ENCODE results near the gene GSDMA. TPM values are rescaled to one million over a fixed set of nuclear protein-coding genes. Genes with fewer than 3 reads are reported as not detected.
A peak's percentile ranks its signal among the peaks of the same experiment; 100 is the strongest.

Gene GSDMA
- total RNA-seq, 1 experiment from 2014 or later = not detected

GRCh38 chr17:39963829-39964228 is 1.0 kb downstream of the GSDMA start:
- Histone ChIP-seq H2AFZ (ENCODE audit: low read length) (no peak overlapping the region), H2AK5ac (ENCODE audit: insufficient read length, low read length) (no peak overlapping the region), H3K9ac (ENCODE audit: extremely low read depth, insufficient read length, low read length) (no peak overlapping the region), H3K79me2 (ENCODE audit: insufficient read depth, low read length) (no peaks in the 10 kb centered on the region), H2BK12ac (ENCODE audit: insufficient read length, low read depth, low read length) (no peak overlapping the region), H2BK20ac (ENCODE audit: low read depth, low read length, poor library complexity, severe bottlenecking) (no peak overlapping the region), H3K56ac (ENCODE audit: insufficient read length, low read depth, low read length) (no peak overlapping the region), H4K91ac (ENCODE audit: insufficient read length, low read depth, low read length) (no peak overlapping the region), H3K27ac (ENCODE audit: insufficient read length, low read depth, low read length) (no peak overlapping the region), H3K4me2 (ENCODE audit: insufficient read depth, insufficient read length, low read length) (no peak overlapping the region), H2BK15ac (ENCODE audit: low read depth, low read length) (no peak overlapping the region), H3K23me2 (ENCODE audit: insufficient read length, low read depth, low read length, poor library complexity, severe bottlenecking) (no peaks in the 10 kb centered on the region), H3K79me1 (ENCODE audit: insufficient read depth, low read depth, low read length, poor library complexity, severe bottlenecking) (no peaks in the 10 kb centered on the region), H3K4ac (ENCODE audit: low read depth, low read length) (no peak overlapping the region), H3K14ac (ENCODE audit: insufficient read depth, low read length) (no peak overlapping the region), H2BK120ac (ENCODE audit: low read depth, low read length, poor library complexity, severe bottlenecking) (no peak overlapping the region), H2BK5ac (ENCODE audit: insufficient read length, low read length) (no peak overlapping the region), H3K27me3 (ENCODE audit: insufficient read depth, low read length) (no peaks in the 10 kb centered on the region; the same call in 1 of the 2 replicates), H4K20me1 (ENCODE audit: control insufficient read depth, insufficient read depth, insufficient read length) (no peaks in the 10 kb centered on the region), H3K9me3 (ENCODE audit: control insufficient read depth, low read depth, low read length) (no peaks in the 10 kb centered on the region), H4K8ac (replicated peaks; ENCODE audit: insufficient read length, low read depth, low read length) (no peak overlapping the region), H3K18ac (ENCODE audit: insufficient read length, low read depth, low read length) (no peak overlapping the region), H3K23ac (ENCODE audit: insufficient read length, low read depth, low read length) (no peak overlapping the region), H3K4me1 (ENCODE audit: insufficient read depth, low read length) (peaks cover 2% of the 10 kb centered on the region; the same call in 1 of the 2 replicates), H3T11ph (ENCODE audit: low read length) (no peak overlapping the region), H4K5ac (ENCODE audit: insufficient read length, low read depth, low read length) (no peak overlapping the region)
- Mint-ChIP-seq H3K27me3 (ENCODE audit: low read depth) (peaks cover 14% of the 10 kb centered on the region), H3K9me3 (no peaks in the 10 kb centered on the region), H3K4me1 (peaks cover 4 to 11% of the 10 kb centered on the region in 2 experiments; a peak in 3 of 4 replicates), H3K36me3 (ENCODE audit: insufficient read depth in 1 of 3, low read depth in 3 of 3) (no peaks in the 10 kb centered on the region), H3K4me3 (no peak overlapping the region), H3K27ac (peak overlapping the region in 1 of 3 experiments; percentile 31; a peak in 1 of 7 replicates)
- TF ChIP-seq, protein P1, sequence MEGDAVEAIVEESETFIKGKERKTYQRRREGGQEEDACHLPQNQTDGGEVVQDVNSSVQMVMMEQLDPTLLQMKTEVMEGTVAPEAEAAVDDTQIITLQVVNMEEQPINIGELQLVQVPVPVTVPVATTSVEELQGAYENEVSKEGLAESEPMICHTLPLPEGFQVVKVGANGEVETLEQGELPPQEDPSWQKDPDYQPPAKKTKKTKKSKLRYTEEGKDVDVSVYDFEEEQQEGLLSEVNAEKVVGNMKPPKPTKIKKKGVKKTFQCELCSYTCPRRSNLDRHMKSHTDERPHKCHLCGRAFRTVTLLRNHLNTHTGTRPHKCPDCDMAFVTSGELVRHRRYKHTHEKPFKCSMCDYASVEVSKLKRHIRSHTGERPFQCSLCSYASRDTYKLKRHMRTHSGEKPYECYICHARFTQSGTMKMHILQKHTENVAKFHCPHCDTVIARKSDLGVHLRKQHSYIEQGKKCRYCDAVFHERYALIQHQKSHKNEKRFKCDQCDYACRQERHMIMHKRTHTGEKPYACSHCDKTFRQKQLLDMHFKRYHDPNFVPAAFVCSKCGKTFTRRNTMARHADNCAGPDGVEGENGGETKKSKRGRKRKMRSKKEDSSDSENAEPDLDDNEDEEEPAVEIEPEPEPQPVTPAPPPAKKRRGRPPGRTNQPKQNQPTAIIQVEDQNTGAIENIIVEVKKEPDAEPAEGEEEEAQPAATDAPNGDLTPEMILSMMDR (conservative IDR thresholded peaks at IDR 0.05) = no peak
- no CpG with 5 or more reads among the region's 6 CpGs for WGBS (ENCODE audit: extremely low coverage, insufficient read length, low lambda C conversion rate)
- no peak for DNase-seq

Data from H9 (cell line).